ENCODE measurements around the gene ZNF283. TPM values are rescaled to one million over a fixed set of nuclear protein-coding genes. Genes with fewer than 3 reads are reported as not detected.
"Not testable (repeated sequence)": the region's sequence is repeated elsewhere in the genome, so short reads cannot be mapped to it uniquely, and the experiment has no call there.

Gene ZNF283
- total RNA-seq, 1 donor from 2014 or later = 13.0 TPM

GRCh38 chr19:43799502-43800142, 27.5 kb upstream of the ZNF283 start:
- DNase-seq = no peak
- Mint-ChIP-seq H3K36me3 (ENCODE audit: unreplicated experiment) (peaks cover 4% of the 10 kb centered on the region), H3K4me3 (ENCODE audit: unreplicated experiment) (no peak overlapping the region), H3K9me3 (ENCODE audit: unreplicated experiment) (peaks cover 4% of the 10 kb centered on the region), H3K27me3 (ENCODE audit: unreplicated experiment) (peaks cover 17% of the 10 kb centered on the region), H3K4me1 (ENCODE audit: low read depth, unreplicated experiment) (no peaks in the 10 kb centered on the region), H3K27ac (ENCODE audit: unreplicated experiment) (no peak overlapping the region)
- TF ChIP-seq CTCF (IDR thresholded peaks at IDR 0.05; ENCODE audit: partially characterized antibody, unreplicated experiment) = no peak

- H3K9me3 Mint-ChIP-seq (ENCODE audit: unreplicated experiment) = peaks cover 1% of the 10 kb centered on the region
- no peak for DNase-seq
- no peak within 1 kb of the TSS for H3K27ac Mint-ChIP-seq (ENCODE audit: unreplicated experiment)
- H3K36me3 Mint-ChIP-seq (ENCODE audit: unreplicated experiment) = peaks cover under 1% of the 10 kb centered on the region
- H3K4me1 Mint-ChIP-seq (ENCODE audit: low read depth, unreplicated experiment) = no peaks in the 10 kb centered on the region
- peaks cover 10% of the 10 kb centered on the region for H3K27me3 Mint-ChIP-seq (ENCODE audit: unreplicated experiment)
- H3K4me3 Mint-ChIP-seq (ENCODE audit: unreplicated experiment) = no peak within 1 kb of the TSS
- TF ChIP-seq CTCF (IDR thresholded peaks at IDR 0.05; ENCODE audit: partially characterized antibody, unreplicated experiment) = no peak
These were observed 24.7 kb upstream of the ZNF283 start, which contains the start of gene LYPD5 for GRCh38 chr19:43802216-43802951. TSS of gene LYPD5 (minus strand) at chr19:43802447. CDS start at chr19:43802380, 67 bp downstream.

- H3K27ac Mint-ChIP-seq (ENCODE audit: unreplicated experiment) = no peak overlapping the region
- H3K36me3 Mint-ChIP-seq (ENCODE audit: unreplicated experiment) = no peaks in the 10 kb centered on the region
- no peak for DNase-seq
- H3K4me1 Mint-ChIP-seq (ENCODE audit: low read depth, unreplicated experiment) = no peaks in the 10 kb centered on the region
- no peak overlapping the region for H3K4me3 Mint-ChIP-seq (ENCODE audit: unreplicated experiment)
- TF ChIP-seq CTCF (IDR thresholded peaks at IDR 0.05; ENCODE audit: partially characterized antibody, unreplicated experiment) = no peak
- H3K9me3 Mint-ChIP-seq (ENCODE audit: unreplicated experiment) = no peaks in the 10 kb centered on the region
- peaks cover 2% of the 10 kb centered on the region for H3K27me3 Mint-ChIP-seq (ENCODE audit: unreplicated experiment)
These were observed 22.7 kb upstream of the ZNF283 start for GRCh38 chr19:43804432-43804831.

- H3K27ac Mint-ChIP-seq (ENCODE audit: unreplicated experiment); H3K4me1 Mint-ChIP-seq (ENCODE audit: low read depth, unreplicated experiment); H3K27me3 Mint-ChIP-seq (ENCODE audit: unreplicated experiment); H3K36me3 Mint-ChIP-seq (ENCODE audit: unreplicated experiment); H3K9me3 Mint-ChIP-seq (ENCODE audit: unreplicated experiment); H3K4me3 Mint-ChIP-seq (ENCODE audit: unreplicated experiment); DNase-seq: not testable (repeated sequence)
These were observed 20.7 kb upstream of the ZNF283 start for GRCh38 chr19:43806401-43806800.

- Mint-ChIP-seq H3K4me1 (ENCODE audit: low read depth, unreplicated experiment) (no peaks in the 10 kb centered on the region), H3K4me3 (ENCODE audit: unreplicated experiment) (no peak overlapping the region), H3K9me3 (ENCODE audit: unreplicated experiment) (no peaks in the 10 kb centered on the region), H3K36me3 (ENCODE audit: unreplicated experiment) (no peaks in the 10 kb centered on the region), H3K27me3 (ENCODE audit: unreplicated experiment) (peaks cover 2% of the 10 kb centered on the region), H3K27ac (ENCODE audit: unreplicated experiment) (no peak overlapping the region)
- no peak for TF ChIP-seq CTCF (IDR thresholded peaks at IDR 0.05; ENCODE audit: partially characterized antibody, unreplicated experiment)
- DNase-seq = no peak
These were observed 20.3 kb upstream of the ZNF283 start for GRCh38 chr19:43806848-43807247.
